Activated CD4-positive, alpha-beta T cell treated with anti-CD3 and anti-CD28 coated beads, Interleukin-2, amount 10 ng/mL, durations not matched to agents 7 days and 5 days (primary cell): ENCODE measurements around the gene L2HGDH. TPM values are rescaled to one million over a fixed set of nuclear protein-coding genes. Genes with fewer than 3 reads are reported as not detected.
A peak's percentile ranks its signal among the peaks of the same experiment; 100 is the strongest.

ENCODE experiments used
- CTCF ChIA-PET: fragments of 350-600 bp; sonication (Branson Sonifier 250); formaldehyde crosslinking; loops from one replicate; lab custom pipeline; 2021; ENCODE audit warnings: antibody characterized with exemption; lab: Charles Lee
- POLR2A ChIA-PET: fragments of 350-600 bp; sonication (Branson Sonifier 250); formaldehyde crosslinking; loops from one replicate; lab custom pipeline; 2021; ENCODE audit warnings: antibody characterized with exemption; lab: Charles Lee
- DNase-seq: peaks from one replicate; pipeline ENCODE4 v3.0.0-alpha.2; 2020
- H3K27ac Mint-ChIP-seq: one replicate; pipeline ENCODE4 v1.8.0; 2021; ENCODE audit warnings: mild to moderate bottlenecking, moderate library complexity, mixed read lengths
- H3K27me3 Mint-ChIP-seq: one replicate; pipeline ENCODE4 v1.8.0; 2021; ENCODE audit warnings: mixed read lengths
- H3K36me3 Mint-ChIP-seq: one replicate; pipeline ENCODE4 v1.8.0; 2021; ENCODE audit warnings: low read depth, mixed read lengths
- H3K4me1 Mint-ChIP-seq: one replicate; pipeline ENCODE4 v1.8.0; 2021; ENCODE audit warnings: mixed read lengths
- H3K4me3 Mint-ChIP-seq: one replicate; pipeline ENCODE4 v1.8.0; 2021; ENCODE audit warnings: mild to moderate bottlenecking, moderate library complexity, mixed read lengths
- H3K9me3 Mint-ChIP-seq: one replicate; pipeline ENCODE4 v1.8.0; 2021; ENCODE audit warnings: mixed read lengths
- total RNA-seq, 2 experiments: library from RNA; stranded (reverse); gene quantifications; one replicate each; pipeline ENCODE4 v1.2.3, GENCODE V29; 2021

The L2HGDH gene
- total RNA-seq, 2 experiments from 2014 or later = 9.6 to 12.8 TPM

- Mint-ChIP-seq H3K4me1 (peaks cover 2% of the 10 kb centered on the region), H3K9me3 (no peaks in the 10 kb centered on the region), H3K36me3 (peaks cover 2% of the 10 kb centered on the region), H3K27me3 (no peaks in the 10 kb centered on the region), H3K27ac (no peak overlapping the region), H3K4me3 (no peak overlapping the region)
- no peak for DNase-seq
- ChIA-PET POLR2A (interaction anchor here (0.6 kb wide), 1 partner anchor 401 kb away, joined by 3 read pairs; no protein-coding TSS in a partner anchor), CTCF (interaction anchor here (0.7 to 1.3 kb wide), 2 partner anchors 49 to 310 kb away, joined by 3 to 4 read pairs; partner anchors contain the start of genes DMAC2L and L2HGDH)
Measured at GRCh38 chr14:50263321-50263720, 48.7 kb downstream of the L2HGDH start.

- Mint-ChIP-seq H3K4me1 (peaks cover 2% of the 10 kb centered on the region), H3K36me3 (peaks cover 1% of the 10 kb centered on the region), H3K4me3 (no peak overlapping the region), H3K27me3 (no peaks in the 10 kb centered on the region), H3K9me3 (no peaks in the 10 kb centered on the region), H3K27ac (no peak overlapping the region)
- POLR2A ChIA-PET = interaction anchor here (0.6 kb wide), 1 partner anchor 401 kb away, joined by 3 read pairs; no protein-coding TSS in a partner anchor
- CTCF ChIA-PET = interaction anchor here (0.6 to 1.3 kb wide), 3 partner anchors 49 to 310 kb away, joined by 3 to 4 read pairs (median 4); partner anchors contain the start of genes DMAC2L and L2HGDH
- DNase-seq = no peak
Measured at GRCh38 chr14:50262865-50263264, 49.2 kb downstream of the L2HGDH start.

- Mint-ChIP-seq H3K4me1 (peaks cover 5% of the 10 kb centered on the region), H3K27ac (no peak overlapping the region), H3K27me3 (no peaks in the 10 kb centered on the region), H3K9me3 (no peaks in the 10 kb centered on the region), H3K4me3 (no peak overlapping the region), H3K36me3 (peaks cover 1% of the 10 kb centered on the region)
- ChIA-PET POLR2A (interaction anchor here (0.5 kb wide), 1 partner anchor 293 kb away, joined by 7 read pairs; no protein-coding TSS in a partner anchor), CTCF (interaction anchor here (0.6 kb wide), 1 partner anchor 44 kb away, joined by 3 read pairs; no protein-coding TSS in a partner anchor)
- peak; percentile 49 for DNase-seq
Measured at GRCh38 chr14:50260511-50260910, 51.5 kb downstream of the L2HGDH start.

- Mint-ChIP-seq H3K36me3 (peaks cover 1% of the 10 kb centered on the region), H3K27me3 (no peaks in the 10 kb centered on the region), H3K4me1 (peaks cover 5% of the 10 kb centered on the region), H3K9me3 (no peaks in the 10 kb centered on the region), H3K27ac (no peak overlapping the region), H3K4me3 (no peak overlapping the region)
- ChIA-PET CTCF (interaction anchor here (0.7 kb wide), 1 partner anchor 76 kb away, joined by 4 read pairs; no protein-coding TSS in a partner anchor), POLR2A (no interaction called here)
- DNase-seq = no peak
Measured at GRCh38 chr14:50260072-50260471, 52.0 kb downstream of the L2HGDH start.

- Mint-ChIP-seq H3K4me3 (no peak overlapping the region), H3K27me3 (no peaks in the 10 kb centered on the region), H3K27ac (peak overlapping the region; percentile 9), H3K9me3 (no peaks in the 10 kb centered on the region), H3K36me3 (peaks cover 13% of the 10 kb centered on the region), H3K4me1 (peaks cover 5% of the 10 kb centered on the region)
- DNase-seq = no peak
- ChIA-PET CTCF (interaction anchor here (1.4 kb wide), 1 partner anchor 71 kb away, joined by 3 read pairs; no protein-coding TSS in a partner anchor), POLR2A (no interaction called here)
Measured at GRCh38 chr14:50257732-50258131, 54.3 kb downstream of the L2HGDH start.

GRCh38 chr14:50254248-50254647 is 57.8 kb downstream of the L2HGDH start:
- CTCF ChIA-PET = no interaction called here
- Mint-ChIP-seq H3K27me3 (no peaks in the 10 kb centered on the region), H3K36me3 (peaks cover 18% of the 10 kb centered on the region), H3K27ac (no peak overlapping the region), H3K4me1 (peaks cover 3% of the 10 kb centered on the region), H3K4me3 (no peak overlapping the region), H3K9me3 (no peaks in the 10 kb centered on the region)
- POLR2A ChIA-PET = no interaction called here
- DNase-seq = no peak

- ChIA-PET POLR2A (no interaction called here), CTCF (interaction anchor here (0.9 to 1.4 kb wide), 3 partner anchors 11 to 387 kb away, joined by 3 to 5 read pairs (median 4); no protein-coding TSS in a partner anchor)
- H3K9me3 Mint-ChIP-seq = no peaks in the 10 kb centered on the region
- no peak overlapping the region for H3K27ac Mint-ChIP-seq
- no peak for DNase-seq
- H3K36me3 Mint-ChIP-seq = peaks cover 27% of the 10 kb centered on the region
- no peaks in the 10 kb centered on the region for H3K27me3 Mint-ChIP-seq
- no peaks in the 10 kb centered on the region for H3K4me1 Mint-ChIP-seq
- no peak overlapping the region for H3K4me3 Mint-ChIP-seq
Measured at GRCh38 chr14:50249136-50249775, 62.8 kb downstream of the L2HGDH start.

- H3K4me1 Mint-ChIP-seq = no peaks in the 10 kb centered on the region
- CTCF ChIA-PET = interaction anchor here (1.0 kb wide), 1 partner anchor 9 kb away, joined by 3 read pairs; no protein-coding TSS in a partner anchor
- H3K36me3 Mint-ChIP-seq = peaks cover 14% of the 10 kb centered on the region
- no peaks in the 10 kb centered on the region for H3K27me3 Mint-ChIP-seq
- H3K9me3 Mint-ChIP-seq = no peaks in the 10 kb centered on the region
- no peak overlapping the region for H3K27ac Mint-ChIP-seq
- no peak overlapping the region for H3K4me3 Mint-ChIP-seq
- POLR2A ChIA-PET = no interaction called here
- no peak for DNase-seq
Measured at GRCh38 chr14:50247245-50247644, 64.8 kb downstream of the L2HGDH start.

- no peak overlapping the region for H3K4me3 Mint-ChIP-seq
- no peak for DNase-seq
- no peaks in the 10 kb centered on the region for H3K9me3 Mint-ChIP-seq
- no peaks in the 10 kb centered on the region for H3K4me1 Mint-ChIP-seq
- peaks cover 10% of the 10 kb centered on the region for H3K36me3 Mint-ChIP-seq
- H3K27me3 Mint-ChIP-seq = no peaks in the 10 kb centered on the region
- ChIA-PET CTCF (interaction anchor here (1.0 kb wide), 1 partner anchor 9 kb away, joined by 3 read pairs; no protein-coding TSS in a partner anchor), POLR2A (no interaction called here)
- no peak overlapping the region for H3K27ac Mint-ChIP-seq
Measured at GRCh38 chr14:50242566-50243310, 69.3 kb downstream of the L2HGDH start.

- Mint-ChIP-seq H3K36me3 (peaks cover 15% of the 10 kb centered on the region), H3K4me1 (no peaks in the 10 kb centered on the region), H3K27me3 (no peaks in the 10 kb centered on the region), H3K9me3 (no peaks in the 10 kb centered on the region), H3K27ac (no peak overlapping the region), H3K4me3 (no peak overlapping the region)
- no peak for DNase-seq
- ChIA-PET CTCF (interaction anchor here (1.0 kb wide), 1 partner anchor 9 kb away, joined by 3 read pairs; no protein-coding TSS in a partner anchor), POLR2A (no interaction called here)
Measured at GRCh38 chr14:50242096-50242495, 69.9 kb downstream of the L2HGDH start.

GRCh38 chr14:50237427-50237826 is 74.6 kb downstream of the L2HGDH start:
- peaks cover 14% of the 10 kb centered on the region for H3K4me1 Mint-ChIP-seq
- peaks cover 11% of the 10 kb centered on the region for H3K36me3 Mint-ChIP-seq
- peaks cover 7% of the 10 kb centered on the region for H3K9me3 Mint-ChIP-seq
- H3K4me3 Mint-ChIP-seq = no peak overlapping the region
- no peak for DNase-seq
- POLR2A ChIA-PET = no interaction called here
- H3K27me3 Mint-ChIP-seq = no peaks in the 10 kb centered on the region
- CTCF ChIA-PET = interaction anchor here (1.0 to 1.5 kb wide), 2 partner anchors 12 to 623 kb away, joined by 3 read pairs; no protein-coding TSS in a partner anchor
- H3K27ac Mint-ChIP-seq = no peak overlapping the region

- H3K27me3 Mint-ChIP-seq = no peaks in the 10 kb centered on the region
- no peak for DNase-seq
- no peak overlapping the region for H3K4me3 Mint-ChIP-seq
- ChIA-PET CTCF (interaction anchor here (0.6 to 1.2 kb wide), 2 partner anchors 14 to 26 kb away, joined by 3 to 4 read pairs; no protein-coding TSS in a partner anchor), POLR2A (no interaction called here)
- H3K36me3 Mint-ChIP-seq = peaks cover 14% of the 10 kb centered on the region
- peak overlapping the region; percentile 73 for H3K27ac Mint-ChIP-seq
- H3K4me1 Mint-ChIP-seq = peaks cover 31% of the 10 kb centered on the region
- H3K9me3 Mint-ChIP-seq = peaks cover 7% of the 10 kb centered on the region
Measured at GRCh38 chr14:50233951-50234250, 78.1 kb downstream of the L2HGDH start.
